ENCODE results near the gene TMUB2. TPM values are rescaled to one million over a fixed set of nuclear protein-coding genes. Genes with fewer than 3 reads are reported as not detected.

The TMUB2 gene
- total and polyA plus RNA-seq, 2 of the 13 experiments (the other 11 are each of a cell fraction or from before 2014, with no cell fraction given): 26.9 to 50.8 TPM

GRCh38 chr17:44221084-44221861 lies 34.5 kb downstream of the TMUB2 start (continued):
- TF ChIP-seq ZNF530 (CRISPR knock-in tag; IDR thresholded peaks at IDR 0.05; ENCODE audit: low read depth) (no peak), ZNF777 (CRISPR knock-in tag; IDR thresholded peaks at IDR 0.05) (no peak; the same call in 1 of the 2 replicates), ZKSCAN5 (CRISPR knock-in tag; IDR thresholded peaks at IDR 0.05) (no peak), RBM22 (optimal IDR thresholded peaks at IDR 0.05; ENCODE audit: low read length) (peak; percentile 34), NCOA2 (CRISPR knock-in tag; IDR thresholded peaks at IDR 0.05) (no peak), BATF2 (CRISPR knock-in tag; IDR thresholded peaks at IDR 0.05) (0 out of 2 replicates have a peak, but pooled peaks have one; percentile 60), RBM39 (IDR thresholded peaks at IDR 0.05; ENCODE audit: low read depth, low read length, poor library complexity, severe bottlenecking) (no peak), AHR (CRISPR knock-in tag; IDR thresholded peaks at IDR 0.05) (no peak), ETV5 (CRISPR knock-in tag; IDR thresholded peaks at IDR 0.05; ENCODE audit: borderline replicate concordance) (0 out of 2 replicates have a peak, but pooled peaks have one; percentile 4), HNRNPLL (IDR thresholded peaks at IDR 0.05; ENCODE audit: low read depth, low read length, poor library complexity, severe bottlenecking) (peak; percentile 73), ZNF263 (CRISPR knock-in tag; IDR thresholded peaks at IDR 0.05) (peak; percentile 93), RORA (CRISPR knock-in tag; IDR thresholded peaks at IDR 0.05) (no peak), ZNF678 (CRISPR knock-in tag; IDR thresholded peaks at IDR 0.05) (no peak), ATAD3A (CRISPR knock-in tag; IDR thresholded peaks at IDR 0.05) (no peak), PBX3 (CRISPR knock-in tag; IDR thresholded peaks at IDR 0.05; ENCODE audit: borderline replicate concordance) (no peak), ZNF136 (CRISPR knock-in tag; IDR thresholded peaks at IDR 0.05; ENCODE audit: low read depth) (no peak), ZNF354B (CRISPR knock-in tag; IDR thresholded peaks at IDR 0.05) (no peak), LCORL (IDR thresholded peaks at IDR 0.05) (no peak), LCORL (CRISPR knock-in tag; IDR thresholded peaks at IDR 0.05) (no peak; the same call in 1 of the 2 replicates), U2AF1 (optimal IDR thresholded peaks at IDR 0.05; ENCODE audit: low read depth, low read length) (peak; percentile 52), IRF2 (CRISPR knock-in tag; IDR thresholded peaks at IDR 0.05) (0 out of 2 replicates have a peak, but pooled peaks have one; percentile 6)
- TF ChIP-seq, protein P1, sequence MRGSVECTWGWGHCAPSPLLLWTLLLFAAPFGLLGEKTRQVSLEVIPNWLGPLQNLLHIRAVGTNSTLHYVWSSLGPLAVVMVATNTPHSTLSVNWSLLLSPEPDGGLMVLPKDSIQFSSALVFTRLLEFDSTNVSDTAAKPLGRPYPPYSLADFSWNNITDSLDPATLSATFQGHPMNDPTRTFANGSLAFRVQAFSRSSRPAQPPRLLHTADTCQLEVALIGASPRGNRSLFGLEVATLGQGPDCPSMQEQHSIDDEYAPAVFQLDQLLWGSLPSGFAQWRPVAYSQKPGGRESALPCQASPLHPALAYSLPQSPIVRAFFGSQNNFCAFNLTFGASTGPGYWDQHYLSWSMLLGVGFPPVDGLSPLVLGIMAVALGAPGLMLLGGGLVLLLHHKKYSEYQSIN (CRISPR knock-in tag; IDR thresholded peaks at IDR 0.05; ENCODE audit: borderline replicate concordance): no peak
- TF ChIP-seq, protein P2, sequence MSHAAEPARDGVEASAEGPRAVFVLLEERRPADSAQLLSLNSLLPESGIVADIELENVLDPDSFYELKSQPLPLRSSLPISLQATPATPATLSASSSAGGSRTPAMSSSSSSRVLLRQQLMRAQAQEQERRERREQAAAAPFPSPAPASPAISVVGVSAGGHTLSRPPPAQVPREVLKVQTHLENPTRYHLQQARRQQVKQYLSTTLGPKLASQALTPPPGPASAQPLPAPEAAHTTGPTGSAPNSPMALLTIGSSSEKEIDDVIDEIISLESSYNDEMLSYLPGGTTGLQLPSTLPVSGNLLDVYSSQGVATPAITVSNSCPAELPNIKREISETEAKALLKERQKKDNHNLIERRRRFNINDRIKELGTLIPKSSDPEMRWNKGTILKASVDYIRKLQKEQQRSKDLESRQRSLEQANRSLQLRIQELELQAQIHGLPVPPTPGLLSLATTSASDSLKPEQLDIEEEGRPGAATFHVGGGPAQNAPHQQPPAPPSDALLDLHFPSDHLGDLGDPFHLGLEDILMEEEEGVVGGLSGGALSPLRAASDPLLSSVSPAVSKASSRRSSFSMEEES (CRISPR knock-in tag; IDR thresholded peaks at IDR 0.05): no peak
- TF ChIP-seq, protein P3, sequence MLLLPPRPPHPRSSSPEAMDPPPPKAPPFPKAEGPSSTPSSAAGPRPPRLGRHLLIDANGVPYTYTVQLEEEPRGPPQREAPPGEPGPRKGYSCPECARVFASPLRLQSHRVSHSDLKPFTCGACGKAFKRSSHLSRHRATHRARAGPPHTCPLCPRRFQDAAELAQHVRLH (CRISPR knock-in tag; IDR thresholded peaks at IDR 0.05; ENCODE audit: borderline replicate concordance, low read depth): no peak
- TF ChIP-seq, protein P4, sequence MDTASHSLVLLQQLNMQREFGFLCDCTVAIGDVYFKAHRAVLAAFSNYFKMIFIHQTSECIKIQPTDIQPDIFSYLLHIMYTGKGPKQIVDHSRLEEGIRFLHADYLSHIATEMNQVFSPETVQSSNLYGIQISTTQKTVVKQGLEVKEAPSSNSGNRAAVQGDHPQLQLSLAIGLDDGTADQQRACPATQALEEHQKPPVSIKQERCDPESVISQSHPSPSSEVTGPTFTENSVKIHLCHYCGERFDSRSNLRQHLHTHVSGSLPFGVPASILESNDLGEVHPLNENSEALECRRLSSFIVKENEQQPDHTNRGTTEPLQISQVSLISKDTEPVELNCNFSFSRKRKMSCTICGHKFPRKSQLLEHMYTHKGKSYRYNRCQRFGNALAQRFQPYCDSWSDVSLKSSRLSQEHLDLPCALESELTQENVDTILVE (CRISPR knock-in tag; IDR thresholded peaks at IDR 0.05): no peak; the same call in 1 of the 2 replicates

Measured in HepG2 (cell line).